GM20431 (cell line): ENCODE data around the gene GNAS-AS1.

Experiments used
- in situ Hi-C: fragments of 300-500 bp; cut with MseI, MboI; formaldehyde crosslinking; loops from one replicate; pipeline ENCODE4 v1.15.0; 2020; ENCODE audit warnings: low sequenced_read_pairs; ENCODE audit not compliant: unreplicated experiment

Gene GNAS-AS1

DNA sequence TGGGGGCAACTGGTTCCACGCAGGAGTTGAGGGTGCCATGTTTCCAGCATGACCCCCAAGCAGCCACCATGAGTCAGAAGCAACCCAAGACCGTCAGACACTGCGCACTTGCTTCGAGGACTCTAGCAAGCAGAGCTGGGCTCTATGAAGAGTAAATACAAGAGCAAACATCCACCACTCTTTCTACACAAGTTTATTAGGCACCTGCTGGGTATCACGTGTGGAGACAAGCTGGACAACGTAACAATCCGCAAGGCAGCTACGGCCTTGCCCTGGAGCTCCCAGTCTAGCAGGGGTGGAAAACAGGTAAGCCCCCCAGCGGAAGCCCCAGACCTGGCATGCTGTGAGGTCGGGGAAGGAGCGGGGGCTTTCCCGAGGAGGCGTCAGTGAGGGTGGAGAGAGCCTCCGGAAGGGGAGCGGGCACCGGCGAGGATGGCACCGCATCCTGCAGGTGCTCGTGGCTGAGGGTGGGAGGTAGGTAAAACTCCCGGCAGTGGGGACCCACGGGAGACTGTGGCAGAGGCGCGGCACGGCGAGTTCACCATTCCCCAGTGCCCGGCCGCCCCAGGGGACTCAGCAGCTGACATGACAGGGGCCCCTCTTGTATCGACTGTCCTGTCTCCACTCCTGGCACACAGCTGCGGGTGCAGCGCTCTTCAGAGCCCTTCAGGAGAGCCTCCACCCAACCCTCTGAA, 33.6 kb downstream of the GNAS-AS1 start:
- in situ Hi-C loops = no loop called here

DNA sequence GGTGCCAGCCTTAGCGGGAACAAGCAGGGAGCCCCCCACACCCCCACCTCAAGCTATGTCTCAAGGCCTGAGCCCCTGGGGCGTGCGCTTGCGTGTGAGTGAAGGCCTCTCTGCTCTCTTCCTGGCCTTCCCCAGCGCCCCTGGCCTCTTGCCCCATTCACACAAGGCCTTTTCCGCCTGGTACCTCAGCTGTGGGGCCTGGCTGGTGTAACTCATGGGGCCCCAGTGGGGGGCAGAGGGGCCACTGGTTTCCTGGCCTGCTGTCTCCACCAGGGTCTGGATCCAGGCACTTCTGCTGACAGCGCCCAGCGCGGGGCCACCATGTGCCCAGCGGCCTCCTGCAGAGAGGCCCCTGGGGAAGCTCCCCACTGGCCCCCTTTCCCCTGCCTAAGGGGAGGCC, 34.7 kb downstream of the GNAS-AS1 start:
- in situ Hi-C loops = no loop called here

DNA sequence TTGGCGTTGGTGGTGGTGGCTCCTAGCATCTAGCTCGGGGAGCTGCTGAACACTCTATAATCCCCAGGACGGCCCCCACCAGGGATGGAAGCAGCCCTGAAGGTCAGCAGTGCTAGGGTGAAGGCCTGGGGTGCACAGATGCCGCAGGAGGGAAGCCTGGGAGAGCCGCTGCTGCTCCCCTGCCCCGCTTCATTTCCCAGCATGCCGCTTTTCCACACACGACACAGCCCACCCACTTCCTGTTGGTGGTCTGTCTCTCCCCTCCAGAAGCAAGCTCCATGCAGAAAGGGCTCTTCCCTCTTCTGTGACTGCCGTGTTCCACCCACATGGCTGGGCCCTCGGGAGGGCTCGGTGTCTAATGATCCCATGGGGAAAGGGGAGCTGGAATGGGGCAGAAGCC, 35.3 kb downstream of the GNAS-AS1 start:
- in situ Hi-C loops = no loop called here

DNA sequence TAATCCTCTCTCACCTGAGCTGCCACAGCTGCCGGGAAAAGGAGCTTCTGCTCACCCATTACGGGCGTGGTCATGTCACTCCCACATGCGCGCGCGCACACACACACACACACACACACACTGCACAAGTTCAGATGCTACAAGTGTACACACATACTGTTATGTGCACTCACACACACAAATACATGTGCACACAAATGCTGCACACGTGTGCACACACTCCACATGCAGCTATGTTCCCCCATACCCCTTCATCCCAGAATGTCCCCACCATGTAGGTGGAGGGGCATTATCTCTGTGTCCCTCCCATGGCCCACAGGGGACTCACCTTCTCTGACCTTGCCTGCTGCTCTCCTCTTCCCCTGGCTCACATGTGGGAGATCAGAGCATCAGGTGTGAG, 37.3 kb downstream of the GNAS-AS1 start:
- in situ Hi-C loops = no loop called here

DNA sequence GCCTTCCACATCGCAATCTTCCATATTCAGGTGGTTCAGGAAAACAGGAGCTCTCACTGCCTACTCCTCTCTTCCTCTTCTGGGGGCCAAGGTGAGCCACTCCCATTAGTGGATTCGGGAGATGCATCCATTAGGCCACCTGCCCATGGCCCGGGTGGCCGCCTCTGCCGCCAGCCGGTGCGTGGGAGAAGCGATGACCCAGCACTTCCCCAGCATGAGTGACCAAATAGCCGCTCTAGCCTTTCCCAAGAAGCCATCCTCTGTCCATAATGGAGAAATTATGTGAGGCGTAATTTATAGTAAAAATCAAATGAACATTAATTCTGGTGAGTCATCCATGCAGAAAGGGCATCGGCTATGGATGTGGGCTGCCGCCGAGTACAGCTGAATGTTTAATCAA, 39.4 kb downstream of the GNAS-AS1 start:
- in situ Hi-C loops = no loop called here

DNA sequence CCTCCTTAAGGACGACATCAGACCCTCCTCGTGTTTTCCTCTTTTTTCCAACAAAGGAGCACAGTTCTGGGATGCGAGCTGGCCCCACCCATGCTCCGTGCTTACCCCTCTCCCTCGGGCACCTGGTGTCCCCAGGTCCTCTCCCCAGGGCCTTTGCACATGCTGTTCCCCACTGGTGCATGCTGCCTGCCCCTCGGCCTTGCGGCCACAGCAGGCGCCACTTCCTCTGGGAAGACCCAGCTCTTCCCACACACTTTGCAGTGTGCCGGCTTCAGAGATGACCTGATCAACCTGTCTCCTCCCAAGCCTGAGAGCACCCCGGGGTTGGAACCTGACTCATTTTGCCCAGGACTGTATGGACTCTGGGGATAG, 39.8 kb downstream of the GNAS-AS1 start:
- in situ Hi-C loops = no loop called here

DNA sequence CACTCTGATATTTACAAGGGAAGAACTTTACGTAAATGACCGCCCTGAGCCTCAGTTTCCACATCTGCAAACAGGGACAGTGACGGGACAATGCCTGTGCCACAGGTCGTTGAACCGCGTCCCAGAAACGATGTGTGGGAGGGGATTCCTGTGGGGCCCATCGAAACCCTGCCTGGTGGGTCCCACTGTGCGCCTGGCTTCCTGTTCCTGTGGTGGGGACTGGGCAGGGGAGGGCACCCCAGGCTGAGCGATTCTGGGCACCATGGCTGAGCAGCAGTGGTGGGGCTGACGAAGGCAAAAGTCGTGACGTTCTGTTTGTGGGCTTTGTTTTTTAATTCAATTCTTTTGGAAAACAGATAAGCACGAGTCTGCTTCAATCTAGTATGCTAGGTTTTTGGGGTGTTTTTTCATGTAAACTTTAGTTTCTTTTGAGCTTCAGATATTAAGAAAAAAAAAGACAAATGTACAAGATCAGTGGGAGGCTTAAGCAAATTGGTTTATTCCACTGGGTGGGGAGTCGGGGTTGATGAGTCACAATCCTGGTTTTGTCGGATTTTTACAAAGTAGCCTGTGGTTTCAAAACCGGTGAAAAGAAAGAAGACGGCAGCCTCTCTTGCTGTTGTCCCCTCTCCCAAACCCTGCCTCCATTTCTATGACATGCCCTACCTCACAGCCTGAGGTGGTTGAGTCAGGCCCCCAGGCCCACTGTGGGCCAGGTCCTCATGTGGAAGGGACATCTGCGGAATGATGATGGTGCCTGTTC, 40.4 kb downstream of the GNAS-AS1 start:
- in situ Hi-C loops = no loop called here

DNA sequence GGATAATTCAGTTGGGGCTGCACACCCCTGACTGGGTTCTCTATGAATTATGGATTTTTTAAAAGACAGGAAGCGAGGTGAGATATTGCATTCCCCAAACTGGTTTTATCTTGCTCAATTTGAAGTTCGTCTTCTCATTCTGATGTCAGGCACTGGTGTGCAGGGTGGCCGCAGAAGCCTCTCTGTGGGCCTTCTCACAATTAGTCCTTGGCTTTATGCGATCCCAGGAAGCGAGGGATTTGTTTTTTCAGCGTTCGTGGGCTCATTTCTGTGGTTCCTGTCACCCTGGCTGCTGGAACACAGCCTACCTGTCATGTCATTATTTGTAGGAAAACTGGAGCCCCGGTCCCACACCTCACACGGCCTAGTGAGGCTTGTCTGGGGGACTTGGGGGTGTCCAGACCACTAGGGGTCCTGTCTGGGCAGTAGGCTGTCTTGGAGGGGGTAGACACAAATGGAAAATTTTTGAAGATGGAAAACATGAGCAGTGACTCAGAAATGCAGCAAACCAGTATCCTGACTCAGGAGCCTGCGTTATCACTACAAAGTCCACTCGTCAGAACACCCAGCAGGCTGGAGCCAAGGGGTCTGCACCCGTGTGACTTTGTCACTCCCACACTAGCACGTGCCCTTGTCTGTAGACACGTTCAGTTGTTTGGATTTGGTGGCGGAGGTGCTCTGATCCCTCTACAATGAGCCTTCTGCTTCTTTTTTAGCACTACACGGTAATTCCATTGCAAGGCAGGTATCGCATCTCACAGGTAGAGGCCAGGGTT, 42.2 kb downstream of the GNAS-AS1 start:
- in situ Hi-C loops = no loop called here

DNA sequence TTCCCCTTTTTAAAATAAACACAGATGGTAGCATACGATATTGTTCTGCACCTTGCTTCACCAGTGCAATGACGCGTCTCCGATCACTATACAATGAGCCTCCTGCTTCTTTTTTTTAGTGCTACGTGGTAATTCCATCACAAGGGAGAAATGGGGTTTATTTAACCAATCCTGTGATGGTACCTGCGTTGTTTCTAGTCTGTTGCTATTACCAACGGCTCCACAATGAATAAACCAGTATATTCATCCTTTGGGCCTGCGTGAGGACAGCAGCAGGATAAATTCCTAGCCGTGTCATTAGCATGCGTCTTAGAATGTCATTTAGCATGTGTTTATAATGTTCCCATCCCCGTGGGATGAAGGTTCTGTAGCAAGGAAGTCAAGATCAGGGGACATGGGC, 42.9 kb downstream of the GNAS-AS1 start:
- in situ Hi-C loops = no loop called here

DNA sequence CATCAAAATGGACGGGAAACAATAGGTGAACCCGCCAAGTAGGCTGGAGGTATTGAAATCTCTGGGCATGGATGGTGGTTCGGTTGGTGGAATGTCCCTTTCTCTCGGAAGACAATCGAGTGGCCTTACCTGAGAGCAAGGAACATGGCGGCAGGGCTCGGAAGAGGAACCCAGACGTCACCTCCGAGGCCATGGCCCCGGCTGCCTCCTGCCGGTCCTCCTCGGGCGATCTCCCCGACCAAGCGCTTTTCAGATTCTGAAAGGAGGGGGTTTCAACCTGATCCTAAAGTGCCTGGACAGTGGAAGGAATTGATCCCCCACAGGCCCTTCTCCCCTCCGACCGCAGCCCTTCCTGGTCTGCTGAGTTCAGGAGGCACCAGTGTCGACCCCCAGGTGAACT, 47.2 kb downstream of the GNAS-AS1 start:
- in situ Hi-C loops = no loop called here

DNA sequence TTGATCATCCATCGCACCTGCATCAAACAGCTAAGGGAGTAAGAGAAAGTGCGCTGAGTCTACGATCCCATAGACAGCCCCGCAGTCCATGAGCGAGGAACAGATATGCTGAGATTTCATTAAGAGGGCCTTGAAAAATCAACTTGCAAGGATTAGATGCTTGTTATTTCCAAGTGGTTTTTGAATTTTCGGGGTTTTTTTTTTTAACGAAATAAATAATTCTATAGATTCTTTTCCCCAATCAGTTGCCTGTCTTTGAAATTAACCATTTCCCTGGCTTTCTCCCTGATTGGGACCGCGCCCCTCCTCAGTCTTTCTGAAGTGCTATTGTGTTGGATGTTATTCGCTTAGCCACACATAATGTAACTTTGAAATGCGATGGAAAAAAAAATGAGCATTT, 48.6 kb downstream of the GNAS-AS1 start:
- in situ Hi-C loops = no loop called here

DNA sequence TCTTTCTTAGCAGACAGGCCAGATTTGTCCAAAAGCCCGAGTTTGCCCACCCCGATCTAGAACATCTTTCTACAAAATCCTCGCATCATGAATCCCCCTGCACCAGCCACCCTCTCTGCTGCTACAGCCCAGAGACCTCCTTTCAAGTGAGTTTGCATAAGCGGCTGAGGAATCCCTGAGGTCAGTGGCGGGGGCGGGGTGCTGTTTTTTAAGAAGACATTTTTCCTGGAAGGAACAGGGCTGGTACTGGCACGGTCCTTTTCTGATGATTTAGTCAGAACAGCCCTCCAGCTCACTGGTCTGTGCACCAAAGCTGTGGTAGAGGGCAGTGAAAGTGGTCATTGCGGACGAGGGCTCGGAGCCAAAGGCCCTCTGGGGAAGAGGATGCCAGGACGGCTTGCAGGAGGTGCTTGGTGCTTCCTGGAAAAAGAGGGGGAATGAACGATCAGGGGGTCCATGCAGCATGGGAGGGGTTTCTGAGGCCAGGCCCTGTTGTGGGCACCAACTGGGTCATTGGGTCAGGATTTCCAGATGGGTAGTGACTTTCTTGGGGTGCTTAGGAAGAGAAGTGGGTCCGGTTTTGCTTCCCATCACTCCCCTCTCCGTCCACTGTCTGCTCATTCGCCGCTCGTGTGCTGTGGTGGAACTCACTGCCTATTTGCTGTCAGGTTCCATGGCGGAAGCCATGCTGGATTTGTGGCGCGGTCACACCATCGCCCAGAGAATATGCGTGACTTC, 50.4 kb downstream of the GNAS-AS1 start:
- in situ Hi-C loops = no loop called here

DNA sequence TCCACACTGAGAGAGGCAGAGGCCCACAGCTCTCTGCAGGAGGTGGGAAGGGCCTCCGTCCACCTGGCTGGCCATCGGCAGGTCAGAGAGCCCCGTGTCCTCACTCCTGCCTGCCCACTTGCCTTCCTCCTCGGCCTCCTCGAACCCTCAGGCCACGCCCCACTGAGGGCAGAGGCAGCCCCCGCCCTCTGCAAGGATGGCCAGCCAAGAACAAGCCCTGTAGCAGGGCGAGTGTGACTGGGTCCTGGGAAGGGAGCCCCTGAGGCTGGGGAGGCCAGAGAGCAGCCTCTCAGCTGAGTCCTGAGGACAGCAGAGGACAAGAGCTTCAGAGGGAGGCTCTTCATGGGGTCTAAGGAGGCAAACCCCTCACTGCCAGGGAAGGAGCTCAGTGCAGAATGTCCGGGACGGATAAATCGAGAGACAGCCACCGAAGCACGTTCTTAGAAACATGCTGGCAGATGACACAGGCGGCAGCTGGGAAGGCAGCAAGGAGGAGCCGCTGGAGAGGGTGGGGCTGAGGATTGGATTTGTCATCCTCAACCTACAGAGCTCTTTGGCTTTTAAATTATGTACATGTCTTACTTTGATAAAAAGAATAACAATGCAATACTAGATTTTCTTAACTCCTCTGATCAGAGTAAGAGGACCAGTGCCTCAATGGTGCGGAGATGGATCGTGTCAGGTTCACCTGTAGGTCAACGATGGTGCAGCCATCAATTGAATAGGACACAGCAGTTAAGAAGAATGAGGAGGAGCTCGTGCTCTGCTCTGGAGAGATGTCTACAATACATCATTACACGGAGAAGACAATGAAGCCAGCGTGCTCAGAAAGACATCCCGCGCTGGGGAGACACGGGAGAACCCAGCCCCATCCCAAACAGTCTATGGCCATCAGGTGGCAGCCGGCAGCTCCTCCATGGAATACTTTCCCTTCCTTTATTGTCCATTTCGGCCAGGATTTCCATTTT, 53.0 kb downstream of the GNAS-AS1 start:
- in situ Hi-C loops = no loop called here

DNA sequence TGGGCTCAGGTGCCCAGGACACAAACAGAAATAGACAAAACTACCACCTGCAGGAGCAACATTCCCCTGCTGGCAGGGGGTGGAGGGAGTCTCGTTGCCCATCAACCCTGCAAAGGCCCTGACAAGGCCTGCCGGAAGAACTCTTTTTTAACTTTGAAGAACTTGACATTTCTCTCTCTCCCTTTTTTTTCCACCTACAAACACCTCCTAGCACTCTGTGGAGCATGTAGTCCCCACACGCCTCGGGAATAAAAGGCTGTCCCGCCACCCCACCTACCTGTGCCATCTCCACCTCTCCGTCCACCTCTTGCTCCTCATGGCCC, 54.8 kb downstream of the GNAS-AS1 start:
- in situ Hi-C loops = no loop called here

DNA sequence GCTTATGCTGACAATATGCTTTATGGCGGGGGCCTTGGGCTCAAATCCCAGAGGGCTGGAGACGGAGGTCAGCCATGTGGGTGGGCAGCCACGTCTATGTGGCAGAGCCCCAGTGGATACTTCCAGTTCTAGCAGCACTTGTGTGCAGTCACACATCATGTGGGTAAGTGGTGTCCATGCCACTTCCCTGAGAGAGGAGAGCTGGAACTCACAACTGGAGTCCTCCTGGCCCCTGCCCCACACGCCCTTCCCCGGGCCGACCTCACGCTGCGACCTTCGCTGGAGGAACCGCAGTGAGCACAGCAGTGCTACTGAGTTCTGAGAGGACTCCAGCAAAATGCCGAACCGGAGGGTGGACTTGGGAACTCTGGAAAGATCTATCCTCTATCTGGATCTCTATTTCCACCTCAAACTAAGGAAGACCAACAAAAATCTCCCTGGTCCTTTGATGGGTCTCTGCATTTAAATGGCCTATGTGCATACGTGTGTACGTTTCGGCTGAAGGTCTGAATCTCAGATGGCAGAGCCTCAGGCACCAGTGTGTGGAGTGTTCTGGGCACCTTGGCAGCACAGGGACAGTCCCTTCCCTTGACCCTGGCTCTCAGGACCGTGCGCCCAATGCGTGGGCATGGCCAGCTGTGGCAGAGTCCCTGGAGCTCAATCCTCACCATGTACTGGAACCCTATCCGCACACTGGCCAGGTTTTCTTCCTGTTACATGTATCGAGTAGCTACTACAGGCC, 55.4 kb downstream of the GNAS-AS1 start:
- in situ Hi-C loops = no loop called here

DNA sequence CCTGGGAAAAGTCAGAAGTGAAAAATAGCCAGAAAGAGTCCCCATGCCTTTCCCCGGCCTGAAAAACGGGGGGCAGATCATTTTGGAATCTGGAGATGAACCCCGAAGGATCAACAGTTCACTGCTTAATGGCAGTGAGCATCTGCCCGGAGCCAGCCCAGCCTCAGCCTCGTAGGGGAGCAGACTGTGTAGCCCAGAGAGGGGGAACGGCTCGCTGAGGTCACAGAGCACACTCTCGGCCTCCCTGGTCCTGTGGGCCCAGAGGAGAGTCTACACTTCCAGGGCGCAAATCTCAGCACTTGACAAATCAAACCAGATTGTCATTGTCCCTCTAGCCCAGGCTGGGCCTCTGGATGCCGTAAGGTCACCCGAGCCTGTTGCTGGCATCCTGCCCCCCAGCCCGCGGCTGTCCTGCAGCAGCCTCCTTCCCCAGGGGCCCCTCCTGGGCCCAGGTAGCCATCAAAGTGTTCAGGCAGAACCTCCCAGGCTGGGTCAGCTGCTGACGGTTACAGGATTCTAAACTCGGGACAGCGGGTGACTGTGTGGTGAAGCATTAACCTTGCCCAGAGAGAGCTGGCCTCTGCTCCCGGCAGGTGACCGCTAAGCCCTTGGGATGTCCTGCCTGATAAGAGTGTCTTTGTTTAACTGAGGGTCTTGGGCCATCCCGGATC, 56.1 kb downstream of the GNAS-AS1 start:
- in situ Hi-C loops = no loop called here

DNA sequence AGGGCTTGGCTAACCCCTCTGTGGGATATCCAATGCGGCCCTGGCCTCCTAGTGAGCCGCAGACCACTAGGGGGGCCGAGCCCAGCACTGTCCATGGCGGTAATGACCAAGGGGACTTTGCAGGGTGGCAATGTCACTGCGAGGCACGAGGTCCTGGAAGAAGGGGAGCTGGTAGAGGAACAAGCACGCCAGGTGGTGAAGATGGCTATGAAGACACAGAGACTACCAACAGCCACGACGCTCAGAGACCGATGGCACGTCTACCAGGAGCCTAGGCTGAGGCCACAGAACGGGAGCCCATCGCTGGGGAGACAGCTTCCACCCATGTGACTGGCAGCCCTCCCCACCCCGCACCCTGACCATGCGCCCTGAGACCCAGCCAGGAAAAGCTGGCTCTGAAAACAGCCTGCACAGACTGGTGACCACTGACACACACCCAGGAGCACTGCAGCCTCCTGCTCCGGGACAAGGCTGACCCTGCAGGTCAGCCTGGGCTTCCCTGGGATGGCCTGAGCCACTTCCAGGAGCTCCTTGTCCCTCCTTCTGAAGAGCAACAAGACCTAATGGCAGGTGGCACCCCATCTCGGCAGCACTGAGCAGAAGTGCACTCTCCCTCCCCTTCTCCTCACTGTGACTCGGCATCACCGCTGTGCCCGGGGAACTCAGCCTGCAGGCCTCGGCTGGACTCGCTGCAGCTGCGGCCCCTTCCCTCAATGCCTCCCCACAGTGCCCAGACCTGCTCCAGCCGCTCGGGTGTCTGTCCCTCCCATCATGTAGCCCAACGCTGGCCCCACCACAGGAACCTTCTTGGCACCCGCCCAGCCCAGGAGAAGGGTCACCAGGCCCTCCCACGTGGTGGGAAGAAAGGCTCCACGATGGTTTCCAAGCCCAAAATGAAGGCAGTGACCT, 56.9 kb downstream of the GNAS-AS1 start:
- in situ Hi-C loops = no loop called here
